ENCODE results near the gene TMEM271.

DNA sequence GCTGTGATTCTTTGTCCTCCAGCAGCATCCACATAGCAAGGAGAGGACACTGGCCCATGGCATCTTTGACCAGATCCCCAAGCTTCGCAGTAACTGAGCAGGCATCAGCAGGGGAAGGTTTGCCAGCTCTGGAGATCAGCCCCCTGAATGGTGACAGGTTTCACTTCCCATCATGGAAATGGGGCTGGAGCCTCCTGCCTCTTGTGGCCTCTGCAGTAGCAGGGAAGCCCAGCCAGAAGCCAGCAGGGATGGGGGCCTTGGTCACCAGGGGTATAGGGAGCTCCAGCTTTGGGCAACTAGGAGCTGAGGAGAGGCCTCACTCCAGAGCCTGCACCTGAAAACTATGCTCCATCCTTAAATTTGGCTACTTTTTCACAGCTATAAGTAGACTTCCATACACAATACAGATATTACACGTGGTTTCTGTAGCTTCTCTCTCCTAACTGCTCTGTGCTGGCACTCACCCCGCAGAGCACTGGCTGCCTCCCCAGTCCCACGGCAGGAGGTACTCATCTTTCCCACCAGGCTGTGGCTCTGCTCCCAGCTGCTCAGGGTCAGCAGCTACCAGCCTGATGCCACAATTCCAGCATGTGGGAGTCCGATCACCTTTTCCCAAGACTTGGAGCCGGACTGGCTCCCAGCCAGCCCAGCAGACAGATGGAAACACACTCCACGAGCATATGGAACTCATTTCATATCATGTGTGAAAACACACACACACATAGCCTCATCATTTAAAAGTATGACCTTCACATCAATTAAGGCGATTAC is 2.8 kb downstream of the TMEM271 start:
- TF ChIP-seq, protein P1, sequence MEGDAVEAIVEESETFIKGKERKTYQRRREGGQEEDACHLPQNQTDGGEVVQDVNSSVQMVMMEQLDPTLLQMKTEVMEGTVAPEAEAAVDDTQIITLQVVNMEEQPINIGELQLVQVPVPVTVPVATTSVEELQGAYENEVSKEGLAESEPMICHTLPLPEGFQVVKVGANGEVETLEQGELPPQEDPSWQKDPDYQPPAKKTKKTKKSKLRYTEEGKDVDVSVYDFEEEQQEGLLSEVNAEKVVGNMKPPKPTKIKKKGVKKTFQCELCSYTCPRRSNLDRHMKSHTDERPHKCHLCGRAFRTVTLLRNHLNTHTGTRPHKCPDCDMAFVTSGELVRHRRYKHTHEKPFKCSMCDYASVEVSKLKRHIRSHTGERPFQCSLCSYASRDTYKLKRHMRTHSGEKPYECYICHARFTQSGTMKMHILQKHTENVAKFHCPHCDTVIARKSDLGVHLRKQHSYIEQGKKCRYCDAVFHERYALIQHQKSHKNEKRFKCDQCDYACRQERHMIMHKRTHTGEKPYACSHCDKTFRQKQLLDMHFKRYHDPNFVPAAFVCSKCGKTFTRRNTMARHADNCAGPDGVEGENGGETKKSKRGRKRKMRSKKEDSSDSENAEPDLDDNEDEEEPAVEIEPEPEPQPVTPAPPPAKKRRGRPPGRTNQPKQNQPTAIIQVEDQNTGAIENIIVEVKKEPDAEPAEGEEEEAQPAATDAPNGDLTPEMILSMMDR (IDR thresholded peaks at IDR 0.05; ENCODE audit: extremely low read depth in 1 of 2, insufficient read depth in 1 of 2, low read depth in 1 of 2, low read length in 2 of 2), result no peak
- TF ChIP-seq POLR2AphosphoS5 (IDR thresholded peaks at IDR 0.05; ENCODE audit: insufficient read depth, low read depth, low read length), result no peak
- TF ChIP-seq EZH2 (IDR thresholded peaks at IDR 0.05; ENCODE audit: borderline replicate concordance, low read depth, low read length, severe bottlenecking), result no peak
- TF ChIP-seq GATA2 (IDR thresholded peaks at IDR 0.05; ENCODE audit: insufficient read depth, insufficient read length, low read depth, low read length), result no peak

Data from endothelial cell of umbilical vein (primary cell).